Duodenal mucosa (tissue), 2 donors: ENCODE measurements around the gene DIP2C.
"Not testable (repeated sequence)": the region's sequence is repeated elsewhere in the genome, so short reads cannot be mapped to it uniquely, and the experiment has no call there.

ENCODE experiments used
- H3K27ac ChIP-seq: one replicate; pipeline ENCODE4 v1.7.0; 2013; ENCODE audit warnings: low read depth, low read length
- H3K27me3 ChIP-seq, 2 donors: one replicate each; pipeline ENCODE4 v1.7.0; 2013; ENCODE audit warnings: low read length in 2 of 2, control low read depth in 1 of 2; ENCODE audit not compliant: insufficient read depth in 2 of 2, control insufficient read depth in 1 of 2
- H3K36me3 ChIP-seq, 2 donors: one replicate each; pipeline ENCODE4 v1.7.0; 2013; ENCODE audit warnings: low read length in 2 of 2, control low read depth in 1 of 2; ENCODE audit not compliant: insufficient read depth in 2 of 2, control insufficient read depth in 1 of 2
- H3K4me1 ChIP-seq, 2 donors: one replicate each; pipeline ENCODE4 v1.7.0; 2013; ENCODE audit warnings: low read length in 2 of 2, control low read depth in 1 of 2; ENCODE audit not compliant: insufficient read depth in 2 of 2, control insufficient read depth in 1 of 2
- H3K4me3 ChIP-seq, 2 donors: one replicate each; pipeline ENCODE4 v1.7.0; 2013; ENCODE audit warnings: low read length in 2 of 2, low read depth in 1 of 2
- H3K9ac ChIP-seq, 2 donors: one replicate each; pipeline ENCODE4 v1.7.0; 2013; ENCODE audit warnings: low read length in 2 of 2, low read depth in 1 of 2
- H3K9me3 ChIP-seq, 2 donors: one replicate each; pipeline ENCODE4 v1.7.0; 2013; ENCODE audit warnings: low read length in 2 of 2, control low read depth in 1 of 2; ENCODE audit not compliant: control insufficient read depth in 1 of 2

Gene DIP2C

DNA sequence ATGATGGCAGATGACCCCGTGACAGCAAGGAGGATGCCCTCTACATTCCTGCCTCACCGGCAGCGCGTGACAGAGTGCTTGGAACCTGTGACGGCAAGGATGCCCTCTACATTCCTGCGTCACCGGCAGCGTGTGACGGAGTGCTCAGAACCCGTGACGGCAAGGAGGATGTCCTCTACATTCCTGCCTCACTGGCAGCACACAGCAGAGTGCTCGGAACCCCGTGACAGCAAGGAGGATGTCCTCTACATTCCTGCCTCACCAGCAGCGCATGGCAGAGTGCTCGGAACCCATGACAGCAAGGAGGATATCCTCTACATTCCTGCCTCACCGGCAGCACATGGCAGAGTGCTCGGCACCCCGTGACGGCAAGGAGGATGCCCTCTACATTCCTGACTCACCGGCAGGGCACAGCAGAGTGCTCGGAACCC lies 231.0 kb downstream of the DIP2C start:
- H3K4me3 ChIP-seq: no peak overlapping the region
- no peaks in the 10 kb centered on the region for H3K9me3 ChIP-seq
- H3K36me3 ChIP-seq: peaks cover 0 to 11% of the 10 kb centered on the region in 2 donors
- H3K4me1 ChIP-seq: no peaks in the 10 kb centered on the region
- no peak overlapping the region for H3K9ac ChIP-seq
- H3K27me3 ChIP-seq: no peaks in the 10 kb centered on the region
- H3K27ac ChIP-seq: no peak overlapping the region

DNA sequence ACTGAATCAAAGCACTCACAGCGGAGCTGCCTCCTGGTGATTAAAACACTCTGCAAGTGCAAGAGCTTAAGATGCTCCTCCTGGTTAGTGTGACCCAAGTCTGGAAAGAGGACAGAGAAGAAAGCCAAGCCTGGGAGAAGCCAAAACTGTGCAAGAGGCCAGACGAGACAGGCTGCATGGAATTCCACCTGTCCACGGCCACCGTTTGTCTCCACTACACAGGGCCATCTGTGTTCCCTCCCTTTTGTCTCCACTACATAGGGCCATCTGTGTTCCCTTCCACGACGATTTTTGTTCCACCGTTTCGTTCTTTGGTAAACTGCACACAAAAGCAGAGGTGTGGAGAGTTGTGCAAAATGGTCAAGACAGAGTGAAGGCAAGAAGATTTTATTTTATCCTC lies 233.0 kb downstream of the DIP2C start:
- H3K36me3 ChIP-seq: peaks cover 0 to 11% of the 10 kb centered on the region in 2 donors
- H3K9me3 ChIP-seq: no peaks in the 10 kb centered on the region
- H3K9ac ChIP-seq: no peak overlapping the region
- H3K4me3 ChIP-seq: no peak overlapping the region
- H3K27me3 ChIP-seq: no peaks in the 10 kb centered on the region
- no peak overlapping the region for H3K27ac ChIP-seq
- H3K4me1 ChIP-seq: peaks cover 0 to 5% of the 10 kb centered on the region in 2 donors

DNA sequence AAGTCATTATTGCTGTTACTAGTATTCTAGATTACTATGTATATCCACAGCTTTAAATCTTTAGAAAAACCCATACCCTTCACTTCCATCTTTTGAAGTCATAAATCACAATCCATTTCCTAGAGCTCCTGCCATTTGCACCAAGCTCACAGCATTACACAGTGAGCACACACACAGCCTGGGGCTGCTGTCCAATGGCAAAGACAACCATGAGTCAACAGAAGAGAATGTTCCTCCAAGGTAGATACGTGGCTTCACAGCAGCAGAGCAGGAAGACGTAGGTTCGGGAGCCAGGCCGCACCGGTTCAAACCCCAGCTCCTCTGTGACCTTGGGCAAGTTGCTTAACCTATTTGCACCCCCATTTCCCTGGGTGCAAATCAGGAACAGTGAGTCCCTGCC lies 234.6 kb downstream of the DIP2C start:
- no peak overlapping the region for H3K4me3 ChIP-seq
- H3K9ac ChIP-seq: no peak overlapping the region
- H3K27me3 ChIP-seq: no peaks in the 10 kb centered on the region
- no peaks in the 10 kb centered on the region for H3K9me3 ChIP-seq
- peaks cover 0 to 5% of the 10 kb centered on the region in 2 donors for H3K4me1 ChIP-seq
- H3K27ac ChIP-seq: no peak overlapping the region
- H3K36me3 ChIP-seq: peaks cover 0 to 10% of the 10 kb centered on the region in 2 donors

DNA sequence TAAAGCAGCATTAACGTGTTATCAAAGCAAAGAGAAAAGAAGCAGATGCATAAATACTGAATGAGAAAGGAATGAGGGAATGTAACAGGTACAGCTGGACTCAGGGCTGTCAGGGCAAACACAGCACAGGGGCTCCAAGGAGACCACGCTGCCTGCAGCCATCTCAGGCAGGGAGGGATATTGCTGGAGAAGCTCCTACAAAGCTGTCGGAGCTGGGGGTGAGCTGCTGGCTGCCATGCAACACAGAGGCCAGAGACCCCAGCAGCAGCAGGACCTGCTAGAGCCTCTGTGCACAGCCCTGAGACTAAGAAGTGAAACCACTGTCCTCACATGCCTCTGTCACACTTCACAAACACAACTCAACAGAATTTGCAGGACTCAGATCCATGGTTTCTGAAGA lies 235.8 kb downstream of the DIP2C start:
- peaks cover 0 to 4% of the 10 kb centered on the region in 2 donors for H3K36me3 ChIP-seq
- no peak overlapping the region for H3K4me3 ChIP-seq
- H3K27me3 ChIP-seq: no peaks in the 10 kb centered on the region
- no peaks in the 10 kb centered on the region for H3K9me3 ChIP-seq
- peaks cover 0 to 5% of the 10 kb centered on the region in 2 donors for H3K4me1 ChIP-seq
- H3K27ac ChIP-seq: no peak overlapping the region
- H3K9ac ChIP-seq: no peak overlapping the region

DNA sequence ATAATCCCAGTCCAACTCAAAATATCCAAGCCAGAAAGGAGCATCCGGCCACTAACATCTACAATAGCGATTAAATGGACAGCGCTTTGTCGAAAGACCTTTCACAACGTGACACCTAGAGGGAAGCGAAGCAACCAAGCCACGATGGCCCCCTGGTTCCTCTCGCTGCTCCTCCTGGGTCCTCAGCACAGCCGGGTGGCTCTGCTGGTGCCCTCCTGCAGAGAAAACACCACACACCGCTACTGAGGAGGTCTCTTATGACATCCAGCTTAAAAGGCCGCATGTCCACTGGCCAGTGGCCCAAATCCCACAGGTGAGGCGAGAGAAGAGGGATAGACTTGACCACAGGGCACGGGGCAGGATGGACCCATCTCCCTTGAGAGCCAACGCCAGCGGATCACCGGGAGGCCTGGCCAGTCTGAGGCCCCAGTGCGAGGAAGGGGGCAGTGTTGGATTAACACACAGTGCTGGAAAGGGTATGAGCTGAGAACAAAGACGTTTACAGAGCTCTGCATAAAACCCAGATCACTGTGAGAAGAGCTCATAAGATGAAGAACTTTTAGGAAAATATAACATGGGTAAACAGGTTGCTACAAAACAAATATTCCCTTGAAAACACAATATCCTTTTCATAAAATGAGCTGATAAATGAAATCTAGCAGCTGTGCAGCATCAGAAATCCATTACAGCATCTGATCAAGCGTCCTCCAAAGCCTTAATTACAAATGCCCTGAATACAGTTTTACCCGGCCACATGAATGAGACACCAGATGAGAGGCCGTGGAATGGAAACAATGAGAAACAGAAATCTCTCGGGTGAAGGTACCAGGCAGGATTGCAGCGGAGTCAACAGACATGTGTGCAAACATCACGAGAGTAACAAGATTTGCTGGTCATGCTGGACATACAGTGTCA lies 236.7 kb downstream of the DIP2C start:
- Histone ChIP-seq H3K9ac (no peak overlapping the region), H3K27ac (no peak overlapping the region), H3K4me3 (no peak overlapping the region)

DNA sequence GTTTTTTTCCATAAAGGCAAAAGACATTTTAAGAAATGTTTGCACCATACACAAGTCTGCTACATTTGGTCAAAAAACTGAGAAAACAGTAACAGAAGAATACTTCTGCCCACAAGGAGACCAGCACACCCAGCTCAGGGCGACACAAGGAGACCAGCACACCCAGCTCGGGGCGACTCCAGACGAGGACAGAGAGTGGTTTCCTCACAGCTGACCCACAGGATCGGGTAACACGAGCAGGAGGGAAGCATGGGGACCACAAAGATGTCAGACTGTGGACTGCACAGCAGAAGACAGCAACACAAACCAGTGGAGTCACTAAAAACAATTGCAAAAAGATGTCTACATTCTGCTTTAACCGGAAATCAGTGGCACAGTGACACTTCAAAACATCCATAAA lies 237.6 kb downstream of the DIP2C start:
- Histone ChIP-seq H3K36me3 (no peaks in the 10 kb centered on the region), H3K4me1 (peaks cover 0 to 5% of the 10 kb centered on the region in 2 donors), H3K27me3 (no peaks in the 10 kb centered on the region), H3K9me3 (no peaks in the 10 kb centered on the region), H3K9ac (no peak overlapping the region), H3K4me3 (no peak overlapping the region), H3K27ac (no peak overlapping the region)

More for the DNA sequence above, 236.7 kb downstream of the DIP2C start:
- H3K4me1 ChIP-seq: peaks cover 0 to 5% of the 10 kb centered on the region in 2 donors
- H3K9me3 ChIP-seq: no peaks in the 10 kb centered on the region
- no peaks in the 10 kb centered on the region for H3K27me3 ChIP-seq
- H3K36me3 ChIP-seq: no peaks in the 10 kb centered on the region

DNA sequence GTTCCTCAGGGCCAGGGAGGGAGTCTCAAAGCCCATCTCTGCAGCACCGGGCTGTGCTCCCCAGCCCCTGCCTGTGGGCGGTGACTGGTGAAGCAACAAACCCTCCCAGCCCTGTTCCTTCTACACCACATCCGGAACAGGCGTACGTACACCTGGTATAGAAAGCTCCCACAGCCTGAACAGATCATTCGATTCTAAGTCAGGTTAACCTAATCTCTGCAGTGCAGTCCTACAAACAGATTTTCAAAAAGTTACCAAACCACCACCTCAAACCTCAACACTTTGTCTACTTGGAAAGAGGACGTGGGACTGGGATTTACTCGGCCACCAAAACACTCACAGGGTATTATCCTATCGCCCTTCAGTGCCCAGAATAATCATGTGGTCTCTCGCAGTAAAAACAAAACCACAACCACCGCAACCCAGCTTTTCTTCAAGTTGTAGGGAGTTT lies 238.4 kb downstream of the DIP2C start:
- no peak overlapping the region for H3K9ac ChIP-seq
- H3K27ac ChIP-seq: no peak overlapping the region
- no peaks in the 10 kb centered on the region for H3K9me3 ChIP-seq
- no peaks in the 10 kb centered on the region for H3K27me3 ChIP-seq
- no peaks in the 10 kb centered on the region for H3K36me3 ChIP-seq
- H3K4me3 ChIP-seq: no peak overlapping the region
- H3K4me1 ChIP-seq: peaks cover 0 to 5% of the 10 kb centered on the region in 2 donors

DNA sequence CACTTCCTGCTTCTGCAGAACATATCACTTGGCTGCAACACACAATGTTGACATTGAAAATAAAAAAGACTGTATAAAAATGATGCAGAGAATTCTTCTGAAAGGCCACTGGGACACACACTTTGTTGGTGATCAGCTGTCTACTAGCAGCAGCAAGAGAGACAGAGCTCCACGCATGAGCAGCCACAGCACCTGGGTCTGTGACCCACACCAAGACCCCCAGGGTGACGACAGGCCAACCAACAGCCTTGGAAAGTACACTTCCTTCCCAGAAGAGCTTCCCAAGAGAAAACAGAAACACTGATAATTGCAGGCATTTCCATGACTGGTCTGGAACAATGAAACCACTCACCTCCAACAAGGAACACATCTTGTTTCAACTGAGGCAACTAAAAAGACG lies 239.0 kb downstream of the DIP2C start:
- peaks cover 0 to 5% of the 10 kb centered on the region in 2 donors for H3K4me1 ChIP-seq
- no peak overlapping the region for H3K27ac ChIP-seq
- H3K4me3 ChIP-seq: no peak overlapping the region
- H3K9me3 ChIP-seq: no peaks in the 10 kb centered on the region
- H3K9ac ChIP-seq: no peak overlapping the region
- H3K36me3 ChIP-seq: peaks cover 0 to 5% of the 10 kb centered on the region in 2 donors
- no peaks in the 10 kb centered on the region for H3K27me3 ChIP-seq

DNA sequence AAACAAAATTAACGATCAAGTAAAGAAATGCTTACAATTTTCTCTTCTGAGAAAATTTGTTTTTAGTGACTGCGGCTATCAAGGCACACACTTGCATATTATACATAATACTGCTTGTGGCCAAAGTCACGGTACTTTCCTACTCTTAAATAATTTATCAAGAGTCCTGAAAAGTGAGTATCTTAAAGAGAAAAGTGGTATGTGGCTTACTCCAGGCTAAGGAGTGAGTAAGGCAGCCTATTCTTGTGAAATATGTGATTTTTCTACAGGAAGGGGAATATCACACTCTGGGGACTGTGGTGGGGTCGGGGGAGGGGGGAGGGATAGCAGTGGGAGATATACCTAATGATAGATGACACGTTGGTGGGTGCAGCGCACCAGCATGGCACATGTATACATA lies 240.1 kb downstream of the DIP2C start:
- not testable (repeated sequence) for H3K27me3 ChIP-seq, H3K9me3 ChIP-seq, H3K27ac ChIP-seq

DNA sequence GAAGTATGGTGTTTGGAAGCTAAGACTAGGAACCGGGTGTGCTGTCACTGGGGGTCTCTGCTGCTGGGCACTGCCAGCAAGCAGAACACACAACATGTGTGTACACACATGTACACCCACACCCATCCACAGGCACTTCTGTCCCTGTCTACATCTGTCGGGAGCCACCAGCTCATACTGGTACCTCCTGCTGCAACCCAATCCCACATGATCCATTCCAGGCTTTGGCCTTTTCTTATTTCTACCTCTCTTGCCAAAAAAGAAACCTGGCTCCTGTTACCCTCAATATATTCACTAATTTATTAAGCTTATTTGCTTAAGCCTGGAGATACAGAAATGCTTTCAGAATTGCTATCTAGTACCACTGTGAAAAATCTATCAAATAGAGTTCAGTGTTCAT lies 246.0 kb downstream of the DIP2C start:
- H3K27ac ChIP-seq: no peak overlapping the region
- H3K4me3 ChIP-seq: no peak overlapping the region
- H3K9me3 ChIP-seq: no peaks in the 10 kb centered on the region
- H3K36me3 ChIP-seq: peaks cover 4 to 9% of the 10 kb centered on the region in 2 donors
- no peaks in the 10 kb centered on the region for H3K4me1 ChIP-seq
- no peak overlapping the region for H3K9ac ChIP-seq
- H3K27me3 ChIP-seq: no peaks in the 10 kb centered on the region

More for the DNA sequence above, 240.1 kb downstream of the DIP2C start:
- not testable (repeated sequence) for H3K36me3 ChIP-seq, H3K4me3 ChIP-seq, H3K9ac ChIP-seq, H3K4me1 ChIP-seq
